Gastrocnemius medialis (tissue), 4 donors: ENCODE results near the gene USP12. TPM values are rescaled to one million over a fixed set of nuclear protein-coding genes. Genes with fewer than 3 reads are reported as not detected.

ENCODE experiments used
- ATAC-seq, 2 donors: fragments of 150-250 bp; one replicate each; pipeline ENCODE4 v1.9.1; 2016
- DNase-seq, 2 donors: peaks; one replicate each; pipeline ENCODE4 v3.0.0-alpha.2; 2019
- H3K27ac ChIP-seq, 4 donors: fragments of 200-600 bp; sonication (generic); 1 replicate in 1 of 4; 2 replicates in 3 of 4; pipeline ENCODE4 v1.5.1; 2016 to 2018; ENCODE audit warnings: mild to moderate bottlenecking in 2 of 4, moderate library complexity in 1 of 4
- H3K27me3 ChIP-seq, 3 donors: fragments of 200-600 bp; sonication (generic) in 2 of 3; 1 replicate in 1 of 3; 2 replicates in 2 of 3; pipeline versions ENCODE4 v1.5.1 to v1.6.0; 2016 to 2019; ENCODE audit warnings: mild to moderate bottlenecking in 1 of 3, moderate library complexity in 1 of 3
- H3K36me3 ChIP-seq, 2 donors: fragments of 200-600 bp; sonication (generic) in 1 of 2; one replicate each; pipeline ENCODE4 v1.5.1; 2017 to 2018
- H3K4me1 ChIP-seq, 2 donors: fragments of 200-600 bp; sonication (generic) in 1 of 2; one replicate each; pipeline ENCODE4 v1.5.1; 2016 to 2017; ENCODE audit warnings: mild to moderate bottlenecking in 2 of 2
- H3K4me3 ChIP-seq, 4 donors: fragments of 200-600 bp; sonication (generic) in 3 of 4; 1 replicate in 1 of 4; 2 replicates in 3 of 4; pipeline ENCODE4 v1.5.1; 2016 to 2019; ENCODE audit warnings: mild to moderate bottlenecking in 2 of 4
- H3K9me3 ChIP-seq, 3 donors: fragments of 200-600 bp; sonication (generic) in 2 of 3; 1 replicate in 1 of 3; 2 replicates in 2 of 3; pipeline ENCODE4 v1.5.1; 2016 to 2019
- POLR2A ChIP-seq, 2 donors: fragments of 450-650 bp; IDR thresholded peaks; one replicate each; pipeline ENCODE4 v1.6.1; 2017; ENCODE audit warnings: antibody characterized with exemption in 2 of 2, mild to moderate bottlenecking in 2 of 2, moderate library complexity in 2 of 2
- in situ Hi-C, 4 donors: fragments of 200-750 bp; cut with MboI; loops; one replicate each; pipeline versions ENCODE4 v1.15.0 to v1.8.0; 2017; ENCODE audit warnings: low sequenced_read_pairs in 4 of 4
- intact Hi-C: fragments of 100-400 bp; cut with DNase I; formaldehyde crosslinking; loops from one replicate; pipeline ENCODE4 v1.15.1; 2023; ENCODE audit warnings: low total_unique reads
- total RNA-seq, 4 donors: library from RNA; depleted of rRNA; stranded (reverse); fragments of >200 nt; gene quantifications; one replicate each; pipeline versions ENCODE4 v1.1.0 to v1.2.3, GENCODE V29; 2016
- TF ChIP-seq, protein P1 (sequence below), 5 experiments: fragments of 450-650 bp in 3 of 5; fragments of 200-600 bp in 2 of 5; sonication (generic) in 2 of 5; IDR thresholded peaks in 4 of 5; conservative IDR thresholded peaks in 1 of 5; 1 replicate in 4 of 5; 2 replicates in 1 of 5; pipeline ENCODE4 v1.5.1; 2016 to 2019; ENCODE audit warnings: antibody characterized with exemption in 5 of 5, mild to moderate bottlenecking in 3 of 5, moderate library complexity in 3 of 5

USP12 gene
- total RNA-seq, 4 donors from 2014 or later, result 11.1 to 27.6 (median 13.1) TPM

DNA sequence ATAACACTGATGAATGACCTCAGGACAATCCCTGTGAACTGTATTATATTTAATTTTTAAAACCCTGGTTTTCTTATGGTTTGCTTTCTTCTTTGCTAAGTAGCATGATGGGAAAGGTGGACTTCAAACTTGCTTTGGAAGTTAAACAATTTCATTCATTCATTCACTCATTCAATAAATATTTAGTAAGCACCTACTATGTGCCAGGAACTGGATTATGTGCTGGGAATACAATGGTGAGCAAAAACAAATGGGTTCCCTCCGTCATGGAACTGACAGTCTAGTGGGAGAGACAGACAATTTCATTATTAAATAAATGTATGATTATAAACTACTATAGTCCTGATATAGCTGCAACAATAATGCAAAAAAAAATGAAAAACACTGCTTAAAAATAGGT is 70.3 kb downstream of the USP12 start:
- Histone ChIP-seq H3K4me1 (no peaks in the 10 kb centered on the region), H3K4me3 (no peak overlapping the region), H3K27ac (no peak overlapping the region), H3K9me3 (no peaks in the 10 kb centered on the region), H3K27me3 (no peaks in the 10 kb centered on the region), H3K36me3 (peaks cover 0 to 16% of the 10 kb centered on the region in 2 donors)
- TF ChIP-seq, protein P1, sequence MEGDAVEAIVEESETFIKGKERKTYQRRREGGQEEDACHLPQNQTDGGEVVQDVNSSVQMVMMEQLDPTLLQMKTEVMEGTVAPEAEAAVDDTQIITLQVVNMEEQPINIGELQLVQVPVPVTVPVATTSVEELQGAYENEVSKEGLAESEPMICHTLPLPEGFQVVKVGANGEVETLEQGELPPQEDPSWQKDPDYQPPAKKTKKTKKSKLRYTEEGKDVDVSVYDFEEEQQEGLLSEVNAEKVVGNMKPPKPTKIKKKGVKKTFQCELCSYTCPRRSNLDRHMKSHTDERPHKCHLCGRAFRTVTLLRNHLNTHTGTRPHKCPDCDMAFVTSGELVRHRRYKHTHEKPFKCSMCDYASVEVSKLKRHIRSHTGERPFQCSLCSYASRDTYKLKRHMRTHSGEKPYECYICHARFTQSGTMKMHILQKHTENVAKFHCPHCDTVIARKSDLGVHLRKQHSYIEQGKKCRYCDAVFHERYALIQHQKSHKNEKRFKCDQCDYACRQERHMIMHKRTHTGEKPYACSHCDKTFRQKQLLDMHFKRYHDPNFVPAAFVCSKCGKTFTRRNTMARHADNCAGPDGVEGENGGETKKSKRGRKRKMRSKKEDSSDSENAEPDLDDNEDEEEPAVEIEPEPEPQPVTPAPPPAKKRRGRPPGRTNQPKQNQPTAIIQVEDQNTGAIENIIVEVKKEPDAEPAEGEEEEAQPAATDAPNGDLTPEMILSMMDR (IDR thresholded peaks at IDR 0.05 in 4 of 5, conservative IDR thresholded peaks at IDR 0.05 in 1 of 5), result no peak
- no peak for TF ChIP-seq POLR2A (IDR thresholded peaks at IDR 0.05)
- no peak for DNase-seq
- intact Hi-C loops (no loop called here), in situ Hi-C loops (no loop called here)
- no peak for ATAC-seq

DNA sequence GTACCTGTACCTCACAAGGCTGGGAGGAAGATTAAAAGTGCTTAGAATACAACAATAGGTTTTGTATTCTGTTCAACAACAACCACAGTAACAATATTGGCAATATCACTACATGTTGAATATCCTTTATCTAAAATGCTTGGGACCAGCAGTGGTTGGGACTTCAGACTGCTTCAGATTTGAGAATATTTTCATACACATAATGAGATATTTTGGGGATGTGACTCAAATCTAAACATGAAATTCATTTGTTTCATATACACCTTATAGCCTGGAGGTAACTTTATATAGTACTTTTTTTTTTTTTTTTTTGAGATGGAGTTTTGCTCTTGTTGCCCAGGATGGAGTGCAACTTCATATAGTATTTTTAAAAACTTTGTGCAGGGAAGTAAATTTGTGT is 73.9 kb downstream of the USP12 start:
- intact Hi-C loops (no loop called here), in situ Hi-C loops (no loop called here)
- Histone ChIP-seq H3K4me1 (no peaks in the 10 kb centered on the region), H3K36me3 (peaks cover 0 to 16% of the 10 kb centered on the region in 2 donors), H3K9me3 (no peaks in the 10 kb centered on the region), H3K27me3 (no peaks in the 10 kb centered on the region), H3K4me3 (no peak overlapping the region), H3K27ac (no peak overlapping the region)
- no peak for TF ChIP-seq POLR2A (IDR thresholded peaks at IDR 0.05)
- TF ChIP-seq, protein P1 (IDR thresholded peaks at IDR 0.05 in 4 of 5, conservative IDR thresholded peaks at IDR 0.05 in 1 of 5), result no peak
- DNase-seq (no peak), ATAC-seq (no peak)

DNA sequence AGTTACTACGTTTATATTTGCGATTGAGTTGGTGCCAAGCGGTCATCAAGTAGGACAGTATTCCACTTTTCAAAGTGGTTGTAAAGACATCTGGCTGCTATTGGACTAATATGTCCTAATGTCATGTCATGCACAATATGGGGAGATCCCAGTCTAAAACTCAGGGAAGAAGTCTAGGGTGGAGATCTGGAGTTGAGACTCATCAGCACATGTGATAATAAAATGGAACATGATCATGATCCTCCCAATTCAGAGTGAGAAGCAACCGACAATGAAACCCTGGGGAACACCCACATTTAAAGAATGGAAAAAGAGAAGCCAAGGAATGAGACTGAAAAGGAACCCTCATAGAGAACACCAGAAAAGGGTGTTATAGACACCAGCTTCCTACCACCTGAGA is 80.2 kb downstream of the USP12 start:
- peaks cover 0 to 3% of the 10 kb centered on the region in 2 donors for H3K4me1 ChIP-seq
- H3K4me3 ChIP-seq, result no peak overlapping the region
- intact Hi-C loops (no loop called here), in situ Hi-C loops (no loop called here)
- no peak overlapping the region for H3K27ac ChIP-seq
- H3K9me3 ChIP-seq, result no peaks in the 10 kb centered on the region
- TF ChIP-seq POLR2A (IDR thresholded peaks at IDR 0.05), result no peak
- TF ChIP-seq, protein P1 (IDR thresholded peaks at IDR 0.05 in 4 of 5, conservative IDR thresholded peaks at IDR 0.05 in 1 of 5), result no peak
- DNase-seq (no peak), ATAC-seq (no peak)
- H3K36me3 ChIP-seq, result peaks cover 0 to 21% of the 10 kb centered on the region in 2 donors
- H3K27me3 ChIP-seq, result no peaks in the 10 kb centered on the region

DNA sequence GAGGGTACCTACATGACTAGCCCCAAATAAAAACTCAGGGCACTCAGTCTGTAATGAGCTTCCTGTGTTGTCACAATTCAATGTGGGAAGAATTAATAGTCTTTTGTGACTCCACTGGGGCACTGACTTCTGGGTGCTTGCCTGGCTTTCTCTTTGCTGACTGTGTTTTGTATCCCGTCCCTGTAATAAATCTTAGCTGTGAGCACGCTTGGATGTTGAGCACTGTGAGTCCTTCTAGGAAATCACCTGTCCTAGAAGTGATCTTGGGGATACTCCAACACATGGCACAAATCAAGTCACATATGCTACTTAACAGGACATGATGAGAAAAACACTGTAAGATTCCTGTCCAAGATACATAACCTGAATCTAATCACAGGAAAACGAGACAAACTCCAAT is 83.0 kb downstream of the USP12 start:
- ATAC-seq, result peak; percentile 69 to 89
- in situ Hi-C loops, result no loop called here

More for the DNA sequence above, 83.0 kb downstream of the USP12 start:
- DNase-seq, result peak in 1 of 2 donors; percentile 11
- peaks cover 0 to 3% of the 10 kb centered on the region in 2 donors for H3K4me1 ChIP-seq
- peaks cover 0 to 5% of the 10 kb centered on the region in 2 donors for H3K36me3 ChIP-seq
- intact Hi-C loops, result no loop called here
- H3K27ac ChIP-seq, result peak overlapping the region in 1 of 4 donors; percentile 15
- H3K27me3 ChIP-seq, result no peaks in the 10 kb centered on the region
- TF ChIP-seq, protein P1 (IDR thresholded peaks at IDR 0.05 in 4 of 5, conservative IDR thresholded peaks at IDR 0.05 in 1 of 5), result no peak
- no peak for TF ChIP-seq POLR2A (IDR thresholded peaks at IDR 0.05)
- H3K9me3 ChIP-seq, result no peaks in the 10 kb centered on the region
- H3K4me3 ChIP-seq, result no peak overlapping the region
